Measurements from ENCODE around the gene ZNF860.

The ZNF860 gene

GRCh38 chr3:32022947-32023346 is 41.4 kb downstream of the ZNF860 start:
- no peaks in the 10 kb centered on the region for H3K9me3 ChIP-seq (ENCODE audit: control insufficient read depth in 5 of 5, low read length in 5 of 5)
- no peaks in the 10 kb centered on the region for H3K27me3 ChIP-seq (ENCODE audit: control insufficient read depth in 5 of 5, insufficient read depth in 4 of 5, low read length in 5 of 5)
- no peak overlapping the region for H3K9ac ChIP-seq (ENCODE audit: low read length in 5 of 5)
- H3K36me3 ChIP-seq (ENCODE audit: control insufficient read depth in 5 of 5, insufficient read depth in 5 of 5, low read length in 5 of 5), result no peaks in the 10 kb centered on the region
- no peak overlapping the region for H3K4me3 ChIP-seq (ENCODE audit: low read depth in 1 of 5, low read length in 5 of 5)
- H3K4me1 ChIP-seq (ENCODE audit: control insufficient read depth in 5 of 5, insufficient read depth in 5 of 5, low read length in 5 of 5), result peaks cover 0 to 10% (median 0%) of the 10 kb centered on the region in 5 donors
- H3K27ac ChIP-seq (ENCODE audit: low read depth, low read length), result no peak overlapping the region

GRCh38 chr3:32026593-32026992 is 45.0 kb downstream of the ZNF860 start:
- no peak overlapping the region for H3K4me3 ChIP-seq (ENCODE audit: low read depth in 1 of 5, low read length in 5 of 5)
- H3K9ac ChIP-seq (ENCODE audit: low read length in 5 of 5), result no peak overlapping the region
- H3K9me3 ChIP-seq (ENCODE audit: control insufficient read depth in 5 of 5, low read length in 5 of 5), result no peaks in the 10 kb centered on the region
- H3K36me3 ChIP-seq (ENCODE audit: control insufficient read depth in 5 of 5, insufficient read depth in 5 of 5, low read length in 5 of 5), result no peaks in the 10 kb centered on the region
- H3K4me1 ChIP-seq (ENCODE audit: control insufficient read depth in 5 of 5, insufficient read depth in 5 of 5, low read length in 5 of 5), result peaks cover 0 to 7% (median 0%) of the 10 kb centered on the region in 5 donors
- H3K27ac ChIP-seq (ENCODE audit: low read depth, low read length), result no peak overlapping the region
- no peaks in the 10 kb centered on the region for H3K27me3 ChIP-seq (ENCODE audit: control insufficient read depth in 5 of 5, insufficient read depth in 4 of 5, low read length in 5 of 5)

- Histone ChIP-seq H3K9me3 (ENCODE audit: control insufficient read depth in 5 of 5, low read length in 5 of 5) (peaks cover 0 to 8% (median 0%) of the 10 kb centered on the region in 5 donors), H3K4me1 (ENCODE audit: control insufficient read depth in 5 of 5, insufficient read depth in 5 of 5, low read length in 5 of 5) (peaks cover 2 to 11% (median 8%) of the 10 kb centered on the region in 5 donors), H3K4me3 (ENCODE audit: low read depth in 1 of 5, low read length in 5 of 5) (no peak overlapping the region), H3K27me3 (ENCODE audit: control insufficient read depth in 5 of 5, insufficient read depth in 4 of 5, low read length in 5 of 5) (no peaks in the 10 kb centered on the region), H3K9ac (ENCODE audit: low read length in 5 of 5) (no peak overlapping the region), H3K27ac (ENCODE audit: low read depth, low read length) (no peak overlapping the region), H3K36me3 (ENCODE audit: control insufficient read depth in 5 of 5, insufficient read depth in 5 of 5, low read length in 5 of 5) (no peaks in the 10 kb centered on the region)
Observed at GRCh38 chr3:32037932-32038267, 56.4 kb downstream of the ZNF860 start.

- Histone ChIP-seq H3K27me3 (ENCODE audit: control insufficient read depth in 5 of 5, insufficient read depth in 4 of 5, low read length in 5 of 5) (no peaks in the 10 kb centered on the region), H3K36me3 (ENCODE audit: control insufficient read depth in 5 of 5, insufficient read depth in 5 of 5, low read length in 5 of 5) (no peaks in the 10 kb centered on the region), H3K9me3 (ENCODE audit: control insufficient read depth in 5 of 5, low read length in 5 of 5) (peaks cover 0 to 8% (median 0%) of the 10 kb centered on the region in 5 donors), H3K27ac (ENCODE audit: low read depth, low read length) (no peak overlapping the region), H3K4me1 (ENCODE audit: control insufficient read depth in 5 of 5, insufficient read depth in 5 of 5, low read length in 5 of 5) (peaks cover 7 to 24% (median 19%) of the 10 kb centered on the region in 5 donors), H3K4me3 (ENCODE audit: low read depth in 1 of 5, low read length in 5 of 5) (no peak overlapping the region), H3K9ac (ENCODE audit: low read length in 5 of 5) (no peak overlapping the region)
Observed at GRCh38 chr3:32041316-32041715, 59.8 kb downstream of the ZNF860 start.

Data from subcutaneous abdominal adipose tissue (tissue), 5 donors.